Esophagus muscularis mucosa (tissue), 4 donors: ENCODE results near the gene ARF1. TPM values are rescaled to one million over a fixed set of nuclear protein-coding genes. Genes with fewer than 3 reads are reported as not detected.
"Not testable (repeated sequence)": the region's sequence is repeated elsewhere in the genome, so short reads cannot be mapped to it uniquely, and the experiment has no call there.

ENCODE experiments used
- DNase-seq: peaks from one replicate; pipeline ENCODE4 v3.0.0-alpha.2; 2017; ENCODE audit errors: extremely low spot score
- H3K27ac ChIP-seq, 4 donors: fragments of 200-600 bp; sonication (generic); replicated peaks in 1 of 4; 1 replicate in 3 of 4; 2 replicates in 1 of 4; pipeline ENCODE4 v1.5.1; 2016 to 2019; ENCODE audit warnings: mild to moderate bottlenecking in 1 of 4
- H3K27me3 ChIP-seq, 4 donors: fragments of 200-600 bp; sonication (generic); one replicate each; pipeline versions ENCODE4 v1.5.1 to v1.6.0; 2016 to 2019
- H3K36me3 ChIP-seq, 4 donors: fragments of 200-600 bp; sonication (generic); one replicate each; pipeline ENCODE4 v1.5.1; 2016 to 2019
- H3K4me1 ChIP-seq, 4 donors: fragments of 200-600 bp; sonication (generic); one replicate each; pipeline ENCODE4 v1.5.1; 2016 to 2019
- H3K4me3 ChIP-seq, 4 donors: fragments of 200-600 bp; sonication (generic); 1 replicate in 2 of 4; 2 replicates in 2 of 4; pipeline ENCODE4 v1.5.1; 2016 to 2019; ENCODE audit warnings: mild to moderate bottlenecking in 4 of 4, moderate library complexity in 1 of 4
- H3K9me3 ChIP-seq, 4 donors: fragments of 200-600 bp; sonication (generic); 1 replicate in 3 of 4; 2 replicates in 1 of 4; pipeline ENCODE4 v1.5.1; 2016 to 2019
- EP300 ChIP-seq: sonication (generic); formaldehyde crosslinking; IDR thresholded peaks from one replicate; pipeline ENCODE4 v1.6.1; 2017; ENCODE audit warnings: antibody characterized with exemption
- POLR2A ChIP-seq: fragments of 450-650 bp; IDR thresholded peaks from one replicate; pipeline ENCODE4 v1.6.1; 2017; ENCODE audit warnings: antibody characterized with exemption, moderate library complexity, mild to moderate bottlenecking, low read depth
- POLR2AphosphoS5 ChIP-seq, 2 donors: sonication (generic); formaldehyde crosslinking; IDR thresholded peaks; one replicate each; pipeline ENCODE4 v1.6.1; 2017; ENCODE audit warnings: antibody characterized with exemption in 2 of 2
- WGBS: methylation state at CpG from one replicate; pipeline ENCODE4 v1.1.5; 2018; 5-methylcytosine and 5-hydroxymethylcytosine counted together
- intact Hi-C: fragments of 100-400 bp; cut with DNase I; formaldehyde crosslinking; loops from one replicate; pipeline ENCODE4 v1.15.1; 2023
- total RNA-seq, 4 donors: library from RNA; depleted of rRNA; stranded (reverse); fragments of >200 nt; gene quantifications; one replicate each; pipeline versions ENCODE4 v1.1.0 to v1.2.1, GENCODE V29; 2016
- TF ChIP-seq, protein P1 (sequence below), 3 experiments: fragments of 200-600 bp in 2 of 3; fragments of 450-650 bp in 1 of 3; sonication (generic) in 2 of 3; IDR thresholded peaks; one replicate each; pipeline ENCODE4 v1.5.1; 2017 to 2019; ENCODE audit warnings: antibody characterized with exemption in 3 of 3, mild to moderate bottlenecking in 2 of 3, moderate library complexity in 1 of 3

ARF1 gene
- total RNA-seq, 4 donors from 2014 or later, result 238 to 392 (median 346) TPM

DNA sequence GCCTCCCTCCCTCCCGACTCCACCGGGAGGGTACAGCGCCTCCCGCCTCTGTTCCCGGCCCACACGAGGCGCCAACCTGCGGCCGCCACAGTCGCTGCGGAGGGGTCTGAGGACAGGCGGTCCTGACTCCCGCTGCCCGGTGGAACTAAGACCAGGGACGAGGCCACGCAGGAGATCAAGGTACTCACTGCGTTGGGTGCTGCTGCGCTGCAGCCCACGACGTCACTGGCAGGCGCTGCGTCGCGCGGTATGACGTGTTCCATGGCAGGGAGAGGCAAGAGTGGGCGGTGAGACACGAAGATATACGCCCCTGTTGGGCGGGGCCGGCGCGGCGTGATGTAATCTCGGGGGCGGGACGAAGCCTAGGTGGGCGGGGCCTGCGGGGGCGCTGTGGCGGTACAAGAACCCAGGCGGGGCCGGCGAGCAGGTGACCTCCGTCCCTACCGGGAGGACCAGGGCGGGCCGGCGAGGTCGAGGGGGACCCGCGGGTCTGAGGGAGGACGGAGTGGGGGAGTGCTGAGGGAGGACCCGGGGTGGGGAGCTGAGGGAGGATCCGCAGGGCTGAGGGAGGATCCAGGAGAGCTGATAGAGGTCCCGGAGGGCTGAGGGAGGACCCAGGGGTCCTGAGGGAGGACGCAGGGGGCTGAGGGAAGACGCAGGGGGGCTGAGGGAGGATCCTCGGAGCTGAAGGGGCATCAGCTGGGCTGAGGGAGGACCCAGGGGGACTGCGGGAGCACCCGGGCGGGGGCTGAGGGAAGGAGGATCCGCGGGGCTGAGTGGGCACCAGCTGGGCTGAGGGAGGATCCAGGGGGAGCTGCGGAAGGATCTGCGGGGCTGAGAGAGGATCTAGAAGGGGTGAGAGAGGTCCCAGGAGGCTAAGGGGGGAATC lies 26.8 kb downstream of the ARF1 start, which contains the start of gene MRPL55:
MRPL55 (minus strand) TSS at position 227 of the 889 bp plus-strand sequence. CDS start 1,039 bp downstream, outside the sequence.
- intact Hi-C loops, result no loop called here
- TF ChIP-seq POLR2AphosphoS5 (IDR thresholded peaks at IDR 0.05), result peak; percentile 100
- TF ChIP-seq, protein P1, sequence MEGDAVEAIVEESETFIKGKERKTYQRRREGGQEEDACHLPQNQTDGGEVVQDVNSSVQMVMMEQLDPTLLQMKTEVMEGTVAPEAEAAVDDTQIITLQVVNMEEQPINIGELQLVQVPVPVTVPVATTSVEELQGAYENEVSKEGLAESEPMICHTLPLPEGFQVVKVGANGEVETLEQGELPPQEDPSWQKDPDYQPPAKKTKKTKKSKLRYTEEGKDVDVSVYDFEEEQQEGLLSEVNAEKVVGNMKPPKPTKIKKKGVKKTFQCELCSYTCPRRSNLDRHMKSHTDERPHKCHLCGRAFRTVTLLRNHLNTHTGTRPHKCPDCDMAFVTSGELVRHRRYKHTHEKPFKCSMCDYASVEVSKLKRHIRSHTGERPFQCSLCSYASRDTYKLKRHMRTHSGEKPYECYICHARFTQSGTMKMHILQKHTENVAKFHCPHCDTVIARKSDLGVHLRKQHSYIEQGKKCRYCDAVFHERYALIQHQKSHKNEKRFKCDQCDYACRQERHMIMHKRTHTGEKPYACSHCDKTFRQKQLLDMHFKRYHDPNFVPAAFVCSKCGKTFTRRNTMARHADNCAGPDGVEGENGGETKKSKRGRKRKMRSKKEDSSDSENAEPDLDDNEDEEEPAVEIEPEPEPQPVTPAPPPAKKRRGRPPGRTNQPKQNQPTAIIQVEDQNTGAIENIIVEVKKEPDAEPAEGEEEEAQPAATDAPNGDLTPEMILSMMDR (IDR thresholded peaks at IDR 0.05), result peak in 1 of 3 experiments; percentile 36
- peak; percentile 91 for TF ChIP-seq POLR2A
- no peak for TF ChIP-seq EP300
- peak within 1 kb of the TSS; percentile 75 to 98 (median 84) for H3K4me3 ChIP-seq
- H3K27ac ChIP-seq, result peak within 1 kb of the TSS; percentile 90 to 97 (median 93)
- peaks cover 0 to 27% (median 25%) of the 10 kb centered on the region in 4 donors for H3K36me3 ChIP-seq
- H3K9me3 ChIP-seq, result no peaks in the 10 kb centered on the region
- peak; percentile 100 for DNase-seq
- H3K4me1 ChIP-seq, result peaks cover 21 to 30% (median 28%) of the 10 kb centered on the region in 4 donors
- under 1% methylated on average over 26 of the region's 66 CpGs for WGBS
- no peaks in the 10 kb centered on the region for H3K27me3 ChIP-seq

DNA sequence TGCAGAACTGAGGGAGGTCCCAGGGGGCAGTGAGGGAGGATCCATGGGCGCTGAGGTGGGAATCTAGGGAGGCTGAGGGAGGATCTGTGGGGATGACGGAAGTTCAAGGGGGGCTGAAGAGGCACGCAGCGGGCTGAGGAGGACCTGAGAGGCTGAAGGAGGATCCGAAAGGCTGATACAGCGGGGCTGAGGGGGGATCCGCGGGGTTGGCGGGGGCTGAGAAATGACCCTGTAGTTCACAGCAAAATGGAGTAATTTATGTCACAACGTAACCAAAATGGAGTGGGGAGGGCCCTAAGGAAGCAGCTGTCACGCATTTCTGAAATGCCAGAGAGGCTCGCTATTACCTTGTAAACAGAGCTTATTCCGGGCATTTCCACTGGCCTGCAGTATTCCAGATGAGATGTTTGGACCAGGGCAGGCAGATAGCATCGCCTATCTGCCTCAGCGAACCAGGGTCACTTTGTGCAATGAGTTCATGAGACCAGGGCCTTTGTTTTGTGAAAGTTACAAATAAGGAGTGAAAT lies 27.5 kb downstream of the ARF1 start:
- Histone ChIP-seq H3K27ac (peak overlapping the region; percentile 90 to 97 (median 93)), H3K9me3 (no peaks in the 10 kb centered on the region), H3K36me3 (peaks cover 0 to 27% (median 25%) of the 10 kb centered on the region in 4 donors), H3K27me3 (no peaks in the 10 kb centered on the region), H3K4me1 (peaks cover 17 to 30% (median 27%) of the 10 kb centered on the region in 4 donors), H3K4me3 (peak overlapping the region; percentile 75 to 98 (median 84))
- peak in 1 of 2 donors; percentile 39 for TF ChIP-seq POLR2AphosphoS5 (IDR thresholded peaks at IDR 0.05)
- TF ChIP-seq, protein P1 (IDR thresholded peaks at IDR 0.05), result no peak
- intact Hi-C loops, result no loop called here
- no peak for DNase-seq
- 47% methylated on average over 15 of the region's 15 CpGs for WGBS

DNA sequence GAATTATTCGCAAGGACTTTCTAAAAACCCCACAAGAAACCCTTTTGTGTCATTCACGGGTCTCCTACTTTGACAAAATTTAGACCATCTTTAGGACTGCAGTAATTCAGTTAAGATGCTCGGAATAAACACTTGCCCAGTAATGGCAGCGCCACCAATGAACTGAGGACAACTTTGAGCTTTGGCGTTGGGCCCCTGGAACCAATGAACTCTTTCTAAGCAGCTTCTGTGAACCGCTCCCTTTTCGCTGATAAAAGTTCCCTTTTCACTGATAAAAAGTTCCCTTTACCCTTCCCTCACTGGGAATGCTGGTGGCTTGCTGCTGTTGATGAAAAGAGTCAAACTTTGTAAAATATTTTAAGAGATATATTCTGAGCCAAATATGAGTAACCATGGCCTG lies 28.0 kb downstream of the ARF1 start:
- no peak for DNase-seq
- H3K9me3 ChIP-seq, result no peaks in the 10 kb centered on the region
- no peaks in the 10 kb centered on the region for H3K27me3 ChIP-seq
- H3K4me1 ChIP-seq, result peaks cover 17 to 30% (median 27%) of the 10 kb centered on the region in 4 donors
- intact Hi-C loops, result no loop called here
- peaks cover 0 to 25% (median 24%) of the 10 kb centered on the region in 4 donors for H3K36me3 ChIP-seq
- peak overlapping the region in 3 of 4 donors; percentile 75 to 87 (median 80) for H3K4me3 ChIP-seq
- WGBS, result 90% methylated on average over 7 of the region's 7 CpGs
- TF ChIP-seq POLR2AphosphoS5 (IDR thresholded peaks at IDR 0.05) (no peak), POLR2A (no peak), EP300 (no peak)
- TF ChIP-seq, protein P1 (IDR thresholded peaks at IDR 0.05), result no peak
- H3K27ac ChIP-seq, result peak overlapping the region; percentile 90 to 97 (median 93)

DNA sequence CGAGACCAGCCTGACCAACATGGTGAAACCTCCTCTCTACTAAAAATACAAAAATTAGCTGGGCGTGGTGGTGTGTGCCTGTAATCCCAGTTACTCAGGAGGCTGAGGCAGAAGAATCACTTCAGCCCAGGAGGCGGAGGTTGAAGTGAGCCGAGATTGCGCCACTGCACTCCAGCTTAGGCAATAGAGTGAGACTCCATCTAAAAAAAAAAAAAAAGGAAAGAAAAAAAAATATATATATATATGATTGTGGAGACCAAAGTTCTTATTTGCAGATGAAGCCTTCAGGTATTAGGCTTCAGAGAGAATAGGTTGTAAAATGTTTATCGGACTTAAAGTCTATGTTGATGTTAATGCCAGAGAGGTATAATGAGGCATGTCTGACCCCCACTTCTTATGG lies 28.8 kb downstream of the ARF1 start:
- intact Hi-C loops, result not testable (repeated sequence)
- 88% methylated on average over 6 of the region's 6 CpGs for WGBS

DNA sequence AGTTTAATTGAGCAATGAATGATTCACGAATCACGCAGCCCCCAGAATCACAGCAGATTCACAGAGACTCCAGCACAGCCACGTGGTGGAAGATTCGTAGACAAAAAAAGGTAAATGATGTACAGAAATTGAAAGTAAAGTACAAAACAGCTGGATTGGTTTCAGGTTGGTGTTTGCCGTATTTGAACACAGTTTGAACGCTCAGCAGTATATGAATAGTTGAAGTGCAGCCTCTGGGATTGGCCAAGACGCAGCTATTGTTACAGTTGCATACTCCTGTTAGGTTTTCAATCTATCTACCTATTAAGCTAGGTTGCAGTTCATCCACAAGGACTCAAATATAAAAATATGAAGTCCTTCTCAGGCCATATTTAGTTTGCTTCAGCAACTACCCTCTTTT lies 29.7 kb downstream of the ARF1 start:
- Histone ChIP-seq H3K9me3 (no peaks in the 10 kb centered on the region), H3K36me3 (peaks cover 0 to 9% (median 8%) of the 10 kb centered on the region in 4 donors), H3K4me3 (no peak overlapping the region), H3K4me1 (peaks cover 17 to 30% (median 27%) of the 10 kb centered on the region in 4 donors), H3K27ac (no peak overlapping the region), H3K27me3 (no peaks in the 10 kb centered on the region)
- intact Hi-C loops, result no loop called here
- no peak for TF ChIP-seq POLR2AphosphoS5 (IDR thresholded peaks at IDR 0.05)
- TF ChIP-seq, protein P1 (IDR thresholded peaks at IDR 0.05), result no peak
- no peak for TF ChIP-seq POLR2A
- no peak for TF ChIP-seq EP300
- no peak for DNase-seq
- WGBS, result 89% methylated on average over 7 of the region's 7 CpGs

More for the DNA sequence above, 28.8 kb downstream of the ARF1 start:
- not testable (repeated sequence) for H3K27ac ChIP-seq, H3K4me3 ChIP-seq, H3K9me3 ChIP-seq, DNase-seq, H3K27me3 ChIP-seq
- Histone ChIP-seq H3K4me1 (peaks cover 17 to 30% (median 27%) of the 10 kb centered on the region in 4 donors), H3K36me3 (peaks cover 0 to 18% (median 17%) of the 10 kb centered on the region in 4 donors)
